ENCODE data around the gene DSE.

DSE gene

DNA sequence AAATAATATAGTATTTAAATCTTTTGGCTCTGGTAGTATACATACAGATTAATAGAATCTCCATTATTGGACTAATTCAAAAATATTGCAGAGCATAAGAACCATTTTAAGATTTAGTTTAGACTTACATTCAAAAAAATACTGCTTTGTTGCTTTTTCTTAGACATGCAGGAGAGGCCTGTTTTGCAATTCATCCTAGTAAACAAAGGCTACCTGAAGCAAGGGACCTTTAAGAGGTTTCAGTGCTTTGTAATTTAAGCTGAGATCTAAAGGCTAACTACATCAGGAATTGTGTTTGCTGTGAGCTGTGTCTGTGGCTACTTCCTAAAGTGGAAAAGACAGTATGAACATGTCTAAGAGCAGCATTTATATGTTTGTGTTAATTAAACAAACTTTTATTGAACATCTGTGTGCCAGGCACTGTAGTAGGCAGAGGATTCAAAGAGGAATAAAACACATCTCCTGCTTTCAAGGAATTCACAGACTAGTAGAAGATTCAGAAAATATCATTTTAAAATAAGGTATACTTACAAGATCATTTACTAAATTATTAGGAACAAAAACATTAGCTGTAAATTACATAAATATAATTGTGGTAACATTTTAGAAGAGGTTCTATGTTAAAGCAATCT is 61.3 kb downstream of the DSE start:
- ChIA-PET CTCF (interaction anchor here (1.1 to 8.2 kb wide), 4 partner anchors 10 to 143 kb away, joined by 3 to 61 read pairs (median 4); no protein-coding TSS in a partner anchor), POLR2A (no interaction called here)
- no peak for DNase-seq (ENCODE audit: extremely low spot score)
- TF ChIP-seq CTCF (IDR thresholded peaks at IDR 0.05; ENCODE audit: control extremely low read depth, extremely low read depth, low read depth, missing control alignments): no peak

DNA sequence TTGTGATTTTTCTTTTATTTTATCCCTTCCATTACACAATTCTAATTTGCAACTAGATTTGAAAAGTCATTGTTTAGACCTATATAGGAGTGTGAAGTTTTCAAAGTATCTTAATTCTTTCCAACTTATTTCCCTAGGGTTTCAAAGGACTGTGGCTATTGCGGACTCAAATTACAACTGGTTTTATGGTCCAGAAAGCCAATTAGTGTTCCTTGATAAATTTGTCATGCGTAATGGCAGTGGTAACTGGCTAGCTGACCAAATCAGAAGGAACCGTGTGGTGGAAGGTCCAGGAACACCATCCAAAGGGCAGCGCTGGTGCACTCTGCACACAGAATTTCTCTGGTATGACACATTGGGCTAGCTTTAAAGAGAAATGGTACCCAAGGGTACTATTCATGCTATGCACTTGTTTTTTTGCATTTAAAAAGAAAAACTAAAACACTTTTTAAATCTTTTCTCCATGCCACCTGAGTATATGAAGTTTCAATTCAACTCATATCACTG is 62.5 kb downstream of the DSE start:
- POLR2A ChIA-PET: no interaction called here
- CTCF ChIA-PET: interaction anchor here (1.1 to 8.2 kb wide), 4 partner anchors 10 to 145 kb away, joined by 3 to 61 read pairs (median 4); no protein-coding TSS in a partner anchor
- TF ChIP-seq CTCF (IDR thresholded peaks at IDR 0.05; ENCODE audit: control extremely low read depth, extremely low read depth, low read depth, missing control alignments): no peak
- DNase-seq (ENCODE audit: extremely low spot score): no peak

DNA sequence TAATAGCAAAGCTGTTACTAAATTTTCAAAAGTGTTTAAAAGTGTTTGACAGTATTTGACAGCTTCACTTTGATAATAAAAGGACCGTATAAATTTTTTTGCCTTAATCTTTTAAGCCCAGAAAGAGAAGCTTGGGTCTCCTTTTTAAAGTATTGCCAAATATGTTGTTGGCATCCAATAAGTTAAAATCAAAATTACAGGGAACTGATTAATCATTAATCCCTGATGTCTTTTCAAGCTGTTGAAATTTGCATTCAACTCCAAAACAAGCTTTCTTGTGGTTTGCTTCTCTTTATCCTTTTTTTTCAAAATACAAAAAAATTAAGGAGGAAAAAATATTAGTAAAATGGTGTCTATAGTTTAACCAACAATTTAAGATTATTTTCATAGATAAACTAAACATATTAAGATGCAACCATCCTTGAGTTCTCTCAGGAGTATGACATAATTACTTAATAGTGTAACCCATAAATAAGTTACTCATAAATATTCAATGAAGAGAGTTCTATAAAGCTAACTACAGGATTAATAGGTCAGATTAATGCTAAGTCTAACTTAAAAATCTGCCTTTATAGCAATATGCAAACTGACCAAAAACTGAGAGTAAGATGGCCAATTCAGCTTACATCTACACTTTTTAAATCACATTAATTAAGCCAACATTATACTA is 63.4 kb downstream of the DSE start:
- DNase-seq (ENCODE audit: extremely low spot score): no peak
- CTCF ChIA-PET: interaction anchor here (1.1 to 8.2 kb wide), 4 partner anchors 10 to 146 kb away, joined by 3 to 61 read pairs (median 4); no protein-coding TSS in a partner anchor
- TF ChIP-seq CTCF (IDR thresholded peaks at IDR 0.05; ENCODE audit: control extremely low read depth, extremely low read depth, low read depth, missing control alignments): no peak
- POLR2A ChIA-PET: no interaction called here

DNA sequence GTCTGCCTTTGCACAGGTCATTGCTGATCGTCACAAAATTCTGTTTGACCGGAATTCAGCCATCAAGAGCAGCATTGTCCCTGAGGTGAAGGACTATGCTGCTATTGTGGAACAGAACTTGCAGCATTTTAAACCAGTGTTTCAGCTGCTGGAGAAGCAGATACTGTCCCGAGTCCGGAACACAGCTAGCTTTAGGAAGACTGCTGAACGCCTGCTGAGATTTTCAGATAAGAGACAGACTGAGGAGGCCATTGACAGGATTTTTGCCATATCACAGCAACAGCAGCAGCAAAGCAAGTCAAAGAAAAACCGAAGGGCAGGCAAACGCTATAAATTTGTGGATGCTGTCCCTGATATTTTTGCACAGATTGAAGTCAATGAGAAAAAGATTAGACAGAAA is 65.8 kb downstream of the DSE start:
- CTCF ChIA-PET: interaction anchor here (1.1 to 3.7 kb wide), 5 partner anchors 8 to 78 kb away, joined by 3 to 15 read pairs (median 4); no protein-coding TSS in a partner anchor
- DNase-seq (ENCODE audit: extremely low spot score): no peak
- POLR2A ChIA-PET: no interaction called here
- no peak for TF ChIP-seq CTCF (IDR thresholded peaks at IDR 0.05; ENCODE audit: control extremely low read depth, extremely low read depth, low read depth, missing control alignments)

GRCh38 chr6:116437656-116438055 is 66.9 kb downstream of the DSE start:
- DNase-seq (ENCODE audit: extremely low spot score): no peak
- ChIA-PET CTCF (interaction anchor here (1.0 to 3.7 kb wide), 4 partner anchors 10 to 79 kb away, joined by 3 to 15 read pairs (median 4); no protein-coding TSS in a partner anchor), POLR2A (no interaction called here)
- TF ChIP-seq CTCF (IDR thresholded peaks at IDR 0.05; ENCODE audit: control extremely low read depth, extremely low read depth, low read depth, missing control alignments): no peak

DNA sequence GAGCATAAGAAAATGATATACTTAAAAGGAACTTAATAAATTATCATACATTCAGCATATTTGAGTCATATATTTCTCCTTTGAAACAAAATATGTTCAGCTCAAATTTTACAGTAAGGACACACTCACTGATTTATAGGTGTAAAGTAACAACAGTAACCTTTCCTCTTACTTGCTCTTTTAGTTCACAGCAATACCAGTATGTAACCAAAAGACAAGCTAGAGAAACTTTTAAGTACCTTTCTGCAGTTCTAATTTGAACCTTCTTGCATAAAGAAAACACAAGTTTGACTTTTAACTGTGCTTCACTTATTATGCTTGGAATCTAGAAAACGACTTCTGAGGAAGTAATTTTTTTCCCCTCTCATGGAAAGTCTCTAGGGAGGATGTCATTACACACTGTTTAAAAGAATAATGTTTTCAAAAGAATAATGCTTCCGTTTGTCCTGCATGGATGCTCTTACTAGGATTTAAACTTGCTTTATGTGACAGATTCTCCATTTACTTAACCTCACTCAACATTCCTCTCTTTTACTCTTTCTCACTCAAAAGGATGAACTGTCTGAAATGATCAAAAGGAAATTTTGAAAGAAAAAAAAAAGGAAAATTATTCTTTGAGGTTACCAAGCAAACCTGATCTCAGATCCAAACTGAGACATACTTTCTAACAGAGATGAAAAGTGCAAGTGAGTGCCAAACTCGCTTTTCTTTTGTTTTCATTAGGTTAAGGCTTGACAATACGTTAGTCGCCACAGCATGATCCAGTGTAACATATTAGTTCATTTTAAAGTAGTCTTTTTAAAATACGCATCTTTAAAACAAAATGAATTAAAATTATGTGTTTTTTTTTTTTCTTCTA is 68.1 kb downstream of the DSE start:
- DNase-seq (ENCODE audit: extremely low spot score): no peak
- no peak for TF ChIP-seq CTCF (IDR thresholded peaks at IDR 0.05; ENCODE audit: control extremely low read depth, extremely low read depth, low read depth, missing control alignments)
- ChIA-PET POLR2A (no interaction called here), CTCF (interaction anchor here (1.1 to 3.7 kb wide), 7 partner anchors 10 to 151 kb away, joined by 3 to 15 read pairs (median 4); no protein-coding TSS in a partner anchor)
